ENCODE data around the gene RAB6B. TPM values are rescaled to one million over a fixed set of nuclear protein-coding genes. Genes with fewer than 3 reads are reported as not detected.

Gene RAB6B
- total RNA-seq, 1 experiment from 2014 or later: 0.18 TPM

DNA sequence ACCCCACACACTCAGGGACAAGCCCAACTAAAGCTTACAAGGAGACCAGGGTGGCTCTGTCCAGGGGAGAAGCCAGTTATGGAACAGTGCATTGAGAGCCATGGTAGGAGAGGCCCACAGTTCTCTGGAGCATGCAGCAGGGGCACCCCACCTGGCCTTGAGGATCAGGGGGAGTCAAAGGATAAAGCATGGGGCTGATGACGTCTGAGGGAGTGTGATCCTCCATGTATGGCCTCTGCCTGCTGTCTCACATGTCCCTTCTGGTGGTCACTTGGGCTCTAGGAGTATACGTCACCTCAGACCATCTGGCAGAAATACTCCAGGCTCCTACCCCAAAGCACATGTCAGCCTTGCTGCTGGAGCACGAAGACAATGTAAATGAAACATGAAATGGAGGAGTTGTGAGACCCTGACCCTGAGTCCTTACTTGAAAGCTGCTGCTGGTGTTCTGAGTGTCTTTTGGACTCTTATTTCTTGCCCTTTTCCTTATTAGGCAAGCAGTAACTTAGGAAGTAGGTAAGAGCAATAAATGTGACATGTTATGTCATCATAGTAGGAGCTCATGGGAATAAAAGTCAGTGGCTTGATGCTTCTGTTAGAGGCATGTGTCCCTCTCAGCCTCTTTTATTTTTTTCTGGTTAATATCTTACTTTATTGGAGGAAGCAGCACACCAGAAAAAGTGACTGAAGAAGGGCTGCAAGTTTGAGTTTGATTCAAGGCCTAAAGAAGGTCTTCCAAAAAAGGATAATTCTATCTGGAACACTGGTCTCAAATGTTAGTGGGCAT is 74.6 kb downstream of the RAB6B start:
- Histone ChIP-seq H3K36me3 (peaks cover 64% of the 10 kb centered on the region), H3K27ac (no peak overlapping the region)

GRCh38 chr3:133820129-133820528 is 75.6 kb downstream of the RAB6B start:
- Histone ChIP-seq H3K4me1 (replicated peaks) (peaks cover 7% of the 10 kb centered on the region), H3K9me3 (replicated peaks) (no peaks in the 10 kb centered on the region), H3K4me3 (no peak overlapping the region), H3K36me3 (peaks cover 73% of the 10 kb centered on the region), H3K27ac (no peak overlapping the region), H3K27me3 (replicated peaks) (no peaks in the 10 kb centered on the region)
- no peak for DNase-seq (ENCODE audit: low read depth in 1 of 2, low spot score in 2 of 2)

More for the DNA sequence above, 74.6 kb downstream of the RAB6B start:
- H3K4me3 ChIP-seq: no peak overlapping the region
- H3K27me3 ChIP-seq (replicated peaks): no peaks in the 10 kb centered on the region
- DNase-seq (ENCODE audit: low read depth in 1 of 2, low spot score in 2 of 2): no peak
- no peaks in the 10 kb centered on the region for H3K9me3 ChIP-seq (replicated peaks)
- H3K4me1 ChIP-seq (replicated peaks): peaks cover 7% of the 10 kb centered on the region

DNA sequence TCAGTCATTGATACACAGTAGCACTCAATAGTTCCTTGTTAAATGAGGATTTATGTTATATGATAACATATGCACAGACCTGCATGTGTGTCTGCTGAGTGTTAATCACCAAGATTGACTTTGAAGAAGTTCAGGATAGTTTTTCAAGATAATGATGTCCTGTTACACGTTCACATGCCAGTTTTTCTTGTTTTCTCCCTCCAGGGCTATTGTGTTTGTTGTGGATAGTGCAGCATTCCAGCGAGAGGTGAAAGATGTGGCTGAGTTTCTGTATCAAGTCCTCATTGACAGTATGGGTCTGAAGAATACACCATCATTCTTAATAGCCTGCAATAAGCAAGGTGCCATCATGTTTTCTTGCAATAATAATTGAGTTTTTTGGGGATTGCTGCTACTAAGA is 80.3 kb downstream of the RAB6B start:
- peaks cover 75% of the 10 kb centered on the region for H3K36me3 ChIP-seq

DNA sequence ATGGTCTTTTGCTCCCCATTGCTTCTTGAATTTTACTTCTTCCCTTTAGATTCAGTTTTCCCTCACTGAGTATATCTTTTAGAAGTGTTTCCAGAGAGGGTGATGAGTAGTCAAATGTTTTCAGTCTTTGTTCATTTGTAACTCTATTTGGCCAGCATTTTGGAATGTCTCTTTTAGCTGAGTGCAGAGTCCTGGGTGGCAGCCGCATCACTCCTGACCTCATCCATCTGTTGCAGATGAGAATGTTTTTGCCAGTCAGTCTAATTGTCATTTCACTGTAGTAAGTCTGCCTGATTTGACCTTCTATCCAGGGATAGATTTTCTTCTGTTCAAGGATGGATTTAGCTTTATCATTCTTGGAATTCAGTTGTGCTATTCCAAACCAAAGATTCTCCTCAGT is 82.8 kb downstream of the RAB6B start:
- no peaks in the 10 kb centered on the region for H3K4me1 ChIP-seq (replicated peaks)
- no peaks in the 10 kb centered on the region for H3K27me3 ChIP-seq (replicated peaks)
- DNase-seq (ENCODE audit: low read depth in 1 of 2, low spot score in 2 of 2): no peak
- H3K9me3 ChIP-seq (replicated peaks): no peaks in the 10 kb centered on the region
- H3K27ac ChIP-seq: no peak overlapping the region
- H3K4me3 ChIP-seq: no peak overlapping the region
- H3K36me3 ChIP-seq: peaks cover 76% of the 10 kb centered on the region

More for the DNA sequence above, 80.3 kb downstream of the RAB6B start:
- Histone ChIP-seq H3K4me3 (no peak overlapping the region), H3K9me3 (replicated peaks) (no peaks in the 10 kb centered on the region), H3K27ac (no peak overlapping the region), H3K4me1 (replicated peaks) (no peaks in the 10 kb centered on the region), H3K27me3 (replicated peaks) (no peaks in the 10 kb centered on the region)
- no peak for DNase-seq (ENCODE audit: low read depth in 1 of 2, low spot score in 2 of 2)

DNA sequence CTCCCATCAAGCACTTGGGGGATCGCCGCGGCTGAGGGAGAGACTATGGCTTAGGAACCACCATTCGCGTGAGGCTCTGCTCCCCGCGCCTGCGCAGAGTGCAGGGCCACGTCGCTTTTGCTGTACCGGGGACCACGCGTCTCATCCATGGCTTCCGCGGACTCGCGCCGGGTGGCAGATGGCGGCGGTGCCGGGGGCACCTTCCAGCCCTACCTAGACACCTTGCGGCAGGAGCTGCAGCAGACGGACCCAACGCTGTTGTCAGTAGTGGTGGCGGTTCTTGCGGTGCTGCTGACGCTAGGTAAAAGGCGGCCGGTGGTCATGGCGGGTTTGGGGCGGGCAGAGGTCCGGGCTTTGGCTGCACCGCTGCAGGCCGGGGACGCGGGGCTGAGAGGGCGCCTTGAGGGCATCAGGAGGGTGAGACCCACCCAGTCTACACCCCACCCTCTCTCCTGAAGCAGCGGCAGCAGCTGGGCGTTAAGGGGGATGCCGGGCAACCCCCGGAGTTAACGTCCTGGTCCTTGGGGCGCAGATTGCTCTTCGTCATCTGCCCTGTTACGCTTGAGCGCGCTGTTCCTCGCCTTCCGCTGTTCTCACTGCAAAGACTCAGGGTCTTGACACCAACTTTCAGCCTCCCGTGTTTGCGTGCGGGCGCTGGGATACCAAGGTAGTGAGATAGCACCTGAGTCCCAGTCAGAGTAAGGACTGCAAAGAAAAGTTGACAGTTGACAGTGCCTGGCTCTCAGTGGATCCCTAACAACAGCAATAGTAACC is 89.8 kb downstream of the RAB6B start, which contains the start of gene SRPRB:
Gene SRPRB (plus strand): TSS at position 114 of the 774 bp plus-strand sequence. CDS start 34 bp downstream, at position 148.
- H3K36me3 ChIP-seq: peaks cover 32% of the 10 kb centered on the region
- H3K27ac ChIP-seq: no peak within 1 kb of the TSS
- peak within 1 kb of the TSS; percentile 86 for H3K4me3 ChIP-seq
- no peaks in the 10 kb centered on the region for H3K4me1 ChIP-seq (replicated peaks)
- no peaks in the 10 kb centered on the region for H3K27me3 ChIP-seq (replicated peaks)
- H3K9me3 ChIP-seq (replicated peaks): no peaks in the 10 kb centered on the region
- DNase-seq (ENCODE audit: low read depth in 1 of 2, low spot score in 2 of 2): peak; percentile 85 to 92

DNA sequence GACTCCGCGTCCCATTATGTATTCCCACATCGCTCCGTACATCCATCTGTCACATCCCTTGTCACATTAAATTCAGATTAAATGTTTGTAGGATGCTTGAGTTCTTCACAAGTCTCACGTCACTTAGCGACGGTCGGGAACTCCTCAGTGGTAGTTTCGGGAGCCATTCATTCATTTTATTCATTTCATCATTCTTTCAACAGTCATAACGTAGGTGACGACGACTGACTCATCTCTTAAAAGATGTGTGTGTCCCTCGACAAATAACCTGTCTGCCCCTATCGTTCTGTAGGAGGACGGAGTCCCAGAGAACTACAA is 90.3 kb downstream of the RAB6B start:
- no peak for DNase-seq (ENCODE audit: low read depth in 1 of 2, low spot score in 2 of 2)
- Histone ChIP-seq H3K4me1 (replicated peaks) (no peaks in the 10 kb centered on the region), H3K27ac (no peak overlapping the region), H3K36me3 (peaks cover 27% of the 10 kb centered on the region), H3K4me3 (peak overlapping the region; percentile 86), H3K27me3 (replicated peaks) (no peaks in the 10 kb centered on the region), H3K9me3 (replicated peaks) (no peaks in the 10 kb centered on the region)

DNA sequence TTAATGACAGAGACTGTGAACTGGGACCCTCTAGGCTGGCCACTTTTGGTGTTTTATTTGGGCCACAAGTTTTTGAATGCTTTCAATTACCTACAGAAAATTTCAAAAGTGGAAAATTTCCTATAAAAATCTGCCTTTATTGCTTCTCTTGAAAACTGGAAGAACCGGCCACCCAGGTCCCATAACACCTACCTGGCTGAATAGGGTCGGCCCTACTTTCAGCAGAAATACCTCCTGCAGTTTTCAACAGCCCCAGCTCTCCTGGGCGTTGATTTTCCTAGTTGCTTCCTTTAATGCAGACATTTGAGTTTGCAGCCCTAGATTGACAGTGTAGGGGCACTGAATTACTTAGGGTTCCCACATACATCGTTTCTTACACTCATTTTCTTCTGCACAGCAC is 90.8 kb downstream of the RAB6B start:
- no peaks in the 10 kb centered on the region for H3K9me3 ChIP-seq (replicated peaks)
- no peaks in the 10 kb centered on the region for H3K27me3 ChIP-seq (replicated peaks)
- peaks cover 22% of the 10 kb centered on the region for H3K36me3 ChIP-seq
- no peak overlapping the region for H3K27ac ChIP-seq
- no peak for DNase-seq (ENCODE audit: low read depth in 1 of 2, low spot score in 2 of 2)
- no peaks in the 10 kb centered on the region for H3K4me1 ChIP-seq (replicated peaks)
- no peak overlapping the region for H3K4me3 ChIP-seq

DNA sequence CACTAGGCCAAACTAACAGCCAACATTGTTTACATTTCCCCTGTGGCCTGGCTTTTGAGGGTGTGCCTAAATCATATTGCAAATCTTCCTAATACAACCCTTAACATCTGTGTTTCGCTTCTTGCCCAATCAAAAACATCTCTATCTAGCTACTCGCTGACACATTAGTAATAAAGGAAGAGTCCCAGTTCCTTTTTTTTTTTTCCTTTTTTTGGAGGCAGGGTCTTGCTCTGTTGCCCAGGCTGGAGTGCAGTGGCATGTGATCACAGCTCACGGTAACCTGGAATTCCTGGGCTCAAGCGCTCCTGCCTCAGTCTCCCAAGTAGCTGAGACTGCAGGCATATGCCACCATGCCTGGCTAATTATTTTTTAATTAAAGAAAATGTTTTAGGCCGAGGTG is 92.2 kb downstream of the RAB6B start:
- no peaks in the 10 kb centered on the region for H3K9me3 ChIP-seq (replicated peaks)
- DNase-seq (ENCODE audit: low read depth in 1 of 2, low spot score in 2 of 2): no peak
- H3K27me3 ChIP-seq (replicated peaks): no peaks in the 10 kb centered on the region
- no peak overlapping the region for H3K27ac ChIP-seq
- peaks cover 13% of the 10 kb centered on the region for H3K36me3 ChIP-seq
- no peak overlapping the region for H3K4me3 ChIP-seq
- no peaks in the 10 kb centered on the region for H3K4me1 ChIP-seq (replicated peaks)

GRCh38 chr3:133799794-133800585 is 95.7 kb downstream of the RAB6B start:
- Histone ChIP-seq H3K4me1 (replicated peaks) (no peaks in the 10 kb centered on the region), H3K27ac (no peak overlapping the region), H3K27me3 (replicated peaks) (no peaks in the 10 kb centered on the region), H3K9me3 (replicated peaks) (no peaks in the 10 kb centered on the region), H3K4me3 (no peak overlapping the region), H3K36me3 (no peaks in the 10 kb centered on the region)
- DNase-seq (ENCODE audit: low read depth in 1 of 2, low spot score in 2 of 2): no peak

GRCh38 chr3:133797396-133798105 is 98.1 kb downstream of the RAB6B start:
- no peak for DNase-seq (ENCODE audit: low read depth in 1 of 2, low spot score in 2 of 2)
- Histone ChIP-seq H3K9me3 (replicated peaks) (no peaks in the 10 kb centered on the region; the same call in none of the 2 replicates), H3K4me1 (replicated peaks) (no peaks in the 10 kb centered on the region), H3K27me3 (replicated peaks) (no peaks in the 10 kb centered on the region), H3K4me3 (no peak overlapping the region), H3K27ac (no peak overlapping the region), H3K36me3 (no peaks in the 10 kb centered on the region)

DNA sequence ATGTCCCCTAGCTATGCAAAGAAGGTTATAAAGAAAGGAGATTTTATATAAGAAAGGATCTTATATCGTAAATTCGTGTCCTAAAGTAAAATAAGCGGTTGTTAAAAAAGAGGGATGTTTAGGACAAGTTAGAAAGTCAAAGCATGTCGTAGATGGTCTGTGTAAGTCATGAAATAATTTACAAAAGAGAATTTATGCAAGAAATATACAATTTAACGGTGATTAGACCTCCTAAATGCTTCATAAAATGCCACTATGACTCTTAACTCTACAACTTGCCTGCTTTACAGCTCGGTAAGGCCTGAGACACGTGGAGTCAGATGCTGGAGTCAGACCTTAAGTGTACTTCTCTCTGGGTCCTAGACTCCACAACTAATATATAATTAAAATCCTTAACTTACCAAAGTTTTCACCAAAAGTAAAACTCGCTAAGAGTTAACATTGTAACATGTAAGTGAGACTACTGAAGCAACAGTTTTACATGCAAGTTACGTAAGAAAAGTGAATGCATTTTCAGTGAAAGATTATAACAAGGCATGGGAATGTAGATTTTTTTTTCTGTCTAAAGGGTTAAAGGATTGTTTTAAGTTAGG is 103.4 kb downstream of the RAB6B start:
- DNase-seq (ENCODE audit: low read depth in 1 of 2, low spot score in 2 of 2): peak in 1 of 2 experiments; percentile 12
- no peak overlapping the region for H3K4me3 ChIP-seq
- no peak overlapping the region for H3K27ac ChIP-seq
- H3K27me3 ChIP-seq (replicated peaks): no peaks in the 10 kb centered on the region
- H3K9me3 ChIP-seq (replicated peaks): no peaks in the 10 kb centered on the region; the same call in none of the 2 replicates
- H3K36me3 ChIP-seq: no peaks in the 10 kb centered on the region
- no peaks in the 10 kb centered on the region for H3K4me1 ChIP-seq (replicated peaks)

DNA sequence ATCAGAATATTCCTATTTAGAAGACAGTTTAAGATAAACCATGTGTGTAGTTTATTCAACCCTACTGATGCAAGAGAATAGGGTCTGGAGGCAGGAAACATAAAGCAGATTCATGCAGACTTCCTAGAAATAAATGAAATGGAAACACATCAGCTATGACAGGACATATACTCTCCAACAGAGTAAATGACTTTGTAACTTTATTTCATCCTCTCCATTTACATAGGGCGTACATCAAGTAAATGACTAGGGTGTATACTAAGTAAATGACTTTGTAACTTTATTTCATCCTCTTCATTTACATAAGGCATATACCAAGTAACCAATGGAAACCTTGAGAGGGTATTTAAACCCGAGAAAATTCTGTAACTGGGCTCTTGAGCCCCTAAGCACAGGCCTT is 107.7 kb downstream of the RAB6B start:
- H3K36me3 ChIP-seq: no peaks in the 10 kb centered on the region
- H3K4me1 ChIP-seq (replicated peaks): no peaks in the 10 kb centered on the region
- no peak for DNase-seq (ENCODE audit: low read depth in 1 of 2, low spot score in 2 of 2)
- H3K27ac ChIP-seq: no peak overlapping the region
- H3K4me3 ChIP-seq: no peak overlapping the region
- H3K27me3 ChIP-seq (replicated peaks): peaks cover 3% of the 10 kb centered on the region; the same call in 1 of the 2 replicates
- no peaks in the 10 kb centered on the region; the same call in 1 of the 2 replicates for H3K9me3 ChIP-seq (replicated peaks)

GRCh38 chr3:133783762-133784161 is 111.9 kb downstream of the RAB6B start:
- peaks cover 14% of the 10 kb centered on the region for H3K27me3 ChIP-seq (replicated peaks)
- H3K4me1 ChIP-seq (replicated peaks): no peaks in the 10 kb centered on the region
- H3K9me3 ChIP-seq (replicated peaks): no peaks in the 10 kb centered on the region
- no peak overlapping the region for H3K27ac ChIP-seq
- no peak overlapping the region for H3K4me3 ChIP-seq
- no peaks in the 10 kb centered on the region for H3K36me3 ChIP-seq
- DNase-seq (ENCODE audit: low read depth in 1 of 2, low spot score in 2 of 2): no peak
